H1 (cell line): ENCODE measurements around the gene BCL6B. TPM values are rescaled to one million over a fixed set of nuclear protein-coding genes. Genes with fewer than 3 reads are reported as not detected.

ENCODE experiments used
- CTCF ChIA-PET: fragments of 300-600 bp; sonication (Branson Sonifier 250); formaldehyde crosslinking; loops from one replicate; lab custom pipeline; 2021; ENCODE audit not compliant: partially characterized antibody; lab: Charles Lee
- POLR2A ChIA-PET: fragments of 300-600 bp; sonication (Branson Sonifier 250); formaldehyde crosslinking; loops from one replicate; lab custom pipeline; 2021; ENCODE audit warnings: inconsistent platforms; ENCODE audit not compliant: partially characterized antibody; lab: Charles Lee
- DNase-seq, 2 experiments: peaks; one replicate each; pipeline versions ENCODE4 v3.0.0 to v3.0.0-alpha.2; 2010 to 2022; ENCODE audit warnings: low spot score in 2 of 2, low read depth in 1 of 2, mixed read lengths in 1 of 2
- FAIRE-seq: peaks from 2 replicates; lab custom pipeline; 2011; peaks lifted over from hg19 to GRCh38; lab: Jason Lieb, UNC
- H2AFZ ChIP-seq: 2 replicates; pipeline ENCODE4 v1.8.1; 2012; ENCODE audit warnings: low read length, inconsistent platforms
- H2AK5ac ChIP-seq: 2 replicates; pipeline ENCODE4 v1.6.1; 2013; ENCODE audit warnings: low read depth, low read length
- H2BK120ac ChIP-seq: replicated peaks from 2 replicates; pipeline ENCODE3; 2013; ENCODE audit warnings: low read depth, low read length, inconsistent platforms
- H2BK12ac ChIP-seq: 2 replicates; pipeline ENCODE4 v1.6.1; 2013; ENCODE audit warnings: low read depth, low read length
- H2BK15ac ChIP-seq: 2 replicates; pipeline ENCODE4 v1.6.1; 2013; ENCODE audit warnings: low read length
- H2BK20ac ChIP-seq: 2 replicates; pipeline ENCODE4 v1.6.1; 2013; ENCODE audit warnings: low read length
- H2BK5ac ChIP-seq: 2 replicates; pipeline ENCODE4 v1.6.1; 2013; ENCODE audit warnings: low read depth, low read length
- H3K14ac ChIP-seq: 2 replicates; pipeline ENCODE4 v1.6.1; 2013; ENCODE audit warnings: inconsistent platforms; ENCODE audit not compliant: insufficient read length
- H3K18ac ChIP-seq: 2 replicates; pipeline ENCODE4 v1.6.1; 2013; ENCODE audit warnings: low read length; ENCODE audit errors: extremely low read depth
- H3K23ac ChIP-seq: 2 replicates; pipeline ENCODE4 v1.6.1; 2013; ENCODE audit warnings: inconsistent platforms; ENCODE audit not compliant: insufficient read length
- H3K23me2 ChIP-seq: 2 replicates; pipeline ENCODE4 v1.6.1; 2013; ENCODE audit warnings: low read depth, low read length
- H3K27ac ChIP-seq: 2 replicates; pipeline ENCODE4 v1.6.1; 2011; ENCODE audit warnings: low read depth, low read length, inconsistent platforms
- H3K27me3 ChIP-seq, 4 experiments: replicated peaks in 1 of 4; 1 replicate in 1 of 4; 2 replicates in 3 of 4; pipeline versions ENCODE4 v1.6.1 to v1.8.1; 2011 to 2013; ENCODE audit warnings: low read length in 3 of 4, mild to moderate bottlenecking in 3 of 4, inconsistent platforms in 2 of 4, mixed read lengths in 2 of 4, moderate library complexity in 1 of 4; ENCODE audit not compliant: control insufficient read depth in 3 of 4, insufficient read depth in 3 of 4; ENCODE audit errors: extremely low read depth in 1 of 4
- H3K36me3 ChIP-seq, 4 experiments: 2 replicates each; pipeline versions ENCODE4 v1.6.1 to v1.8.1; 2011 to 2013; ENCODE audit warnings: mild to moderate bottlenecking in 4 of 4, low read length in 3 of 4, moderate library complexity in 2 of 4, control low read depth in 1 of 4, inconsistent platforms in 1 of 4; ENCODE audit not compliant: insufficient read depth in 4 of 4, control insufficient read depth in 2 of 4
- H3K4ac ChIP-seq: replicated peaks from 2 replicates; pipeline ENCODE3; 2013; ENCODE audit warnings: low read length, low read depth, mixed read lengths, inconsistent platforms; ENCODE audit not compliant: insufficient read length
- H3K4me1 ChIP-seq, 4 experiments: replicated peaks in 1 of 4; 1 replicate in 1 of 4; 2 replicates in 3 of 4; pipeline versions ENCODE4 v1.6.1 to v1.8.1; 2011 to 2013; ENCODE audit warnings: low read length in 3 of 4, inconsistent platforms in 2 of 4, mixed read lengths in 1 of 4; ENCODE audit not compliant: insufficient read depth in 4 of 4, control insufficient read depth in 3 of 4
- H3K4me2 ChIP-seq, 2 experiments: 2 replicates each; pipeline versions ENCODE4 v1.6.1 to v1.8.1; 2011 to 2013; ENCODE audit warnings: low read depth in 2 of 2, low read length in 2 of 2, control low read depth in 1 of 2, inconsistent platforms in 1 of 2, mild to moderate bottlenecking in 1 of 2; ENCODE audit not compliant: insufficient read depth in 1 of 2
- H3K4me3 ChIP-seq, 4 experiments: fragments of 200-600, 300-600 bp in 1 of 4; sonication (generic), shearing (Covaris generic), sonication (Bioruptor Twin) in 1 of 4; 2 replicates each; pipeline versions ENCODE4 v1.5.1 to v1.8.1; 2011 to 2016; ENCODE audit warnings: low read length in 4 of 4, low read depth in 3 of 4, control low read depth in 2 of 4, inconsistent platforms in 2 of 4, mild to moderate bottlenecking in 2 of 4, mixed read lengths in 1 of 4, moderate library complexity in 1 of 4; ENCODE audit not compliant: insufficient read depth in 2 of 4; ENCODE audit errors: extremely low read depth in 1 of 4
- H3K56ac ChIP-seq: replicated peaks from 2 replicates; pipeline ENCODE3; 2013; ENCODE audit warnings: low read depth, mild to moderate bottlenecking, mixed read lengths, low read length, inconsistent platforms; ENCODE audit not compliant: insufficient read length
- H3K79me1 ChIP-seq: 2 replicates; pipeline ENCODE4 v1.6.1; 2013; ENCODE audit warnings: low read depth, low read length, control low read depth
- H3K79me2 ChIP-seq, 2 experiments: 2 replicates each; pipeline versions ENCODE4 v1.6.1 to v1.8.1; 2012 to 2013; ENCODE audit warnings: low read length in 2 of 2, mild to moderate bottlenecking in 2 of 2, inconsistent platforms in 1 of 2; ENCODE audit not compliant: insufficient read depth in 2 of 2, control insufficient read depth in 1 of 2
- H3K9ac ChIP-seq, 4 experiments: replicated peaks in 1 of 4; 1 replicate in 1 of 4; 2 replicates in 3 of 4; pipeline versions ENCODE4 v1.6.1 to v1.8.1; 2011 to 2013; ENCODE audit warnings: low read depth in 3 of 4, low read length in 3 of 4, control low read depth in 2 of 4, mild to moderate bottlenecking in 2 of 4, moderate library complexity in 2 of 4, inconsistent platforms in 1 of 4; ENCODE audit errors: extremely low read depth in 1 of 4
- H3K9me3 ChIP-seq, 2 experiments: 2 replicates each; pipeline versions ENCODE4 v1.6.1 to v1.8.1; 2012 to 2013; ENCODE audit warnings: mild to moderate bottlenecking in 2 of 2, moderate library complexity in 2 of 2, control low read depth in 1 of 2, inconsistent platforms in 1 of 2, low read depth in 1 of 2, low read length in 1 of 2, mixed read lengths in 1 of 2; ENCODE audit not compliant: insufficient read depth in 2 of 2
- H4K20me1 ChIP-seq, 2 experiments: replicated peaks in 1 of 2; 2 replicates each; pipeline versions ENCODE3 to v1.8.1; 2011 to 2013; ENCODE audit warnings: inconsistent platforms in 2 of 2, low read length in 2 of 2, mild to moderate bottlenecking in 1 of 2; ENCODE audit not compliant: insufficient read depth in 2 of 2, control insufficient read depth in 1 of 2
- H4K5ac ChIP-seq: 2 replicates; pipeline ENCODE4 v1.6.1; 2013; ENCODE audit warnings: low read length, low read depth, mixed read lengths, inconsistent platforms; ENCODE audit not compliant: insufficient read length
- H4K8ac ChIP-seq: 2 replicates; pipeline ENCODE4 v1.8.0; 2013; ENCODE audit warnings: mild to moderate bottlenecking, moderate library complexity, low read length, inconsistent platforms; ENCODE audit not compliant: insufficient read depth; ENCODE audit errors: extremely low read depth
- H4K91ac ChIP-seq: replicated peaks from 2 replicates; pipeline ENCODE3; 2013; ENCODE audit warnings: low read length, mixed read lengths, inconsistent platforms; ENCODE audit not compliant: insufficient read length
- JUN ChIP-seq: IDR thresholded peaks from 2 replicates; pipeline ENCODE4 v1.6.1; 2011; ENCODE audit warnings: low read depth, mild to moderate bottlenecking, improper control_type of control experiment, low read length
- SIRT6 ChIP-seq: IDR thresholded peaks from one replicate; pipeline ENCODE4 v1.7.1; 2012; ENCODE audit warnings: low read length, inconsistent platforms
- SP4 ChIP-seq: IDR thresholded peaks from 2 replicates; pipeline ENCODE4 v1.6.1; 2012; ENCODE audit warnings: low read length, inconsistent platforms
- TAF7 ChIP-seq: optimal IDR thresholded peaks from 2 replicates; pipeline ENCODE3; 2011; ENCODE audit warnings: low read depth, mild to moderate bottlenecking, inconsistent platforms, low read length, moderate library complexity, borderline replicate concordance
- WGBS, 2 experiments: shearing (Covaris generic) in 1 of 2; methylation state at CpG; one replicate each; pipeline versions ENCODE4 v1.1.6 to v1.1.7; 2013 to 2015; ENCODE audit warnings: low lambda C conversion rate in 2 of 2, mixed read lengths in 2 of 2, inconsistent platforms in 1 of 2, low coverage in 1 of 2, missing lambda C conversion rate in 1 of 2; ENCODE audit not compliant: insufficient replicate concordance in 2 of 2, insufficient coverage in 1 of 2, insufficient read length in 1 of 2; ENCODE audit errors: extremely low coverage in 1 of 2, missing lambda C conversion rate in 1 of 2; 5-methylcytosine and 5-hydroxymethylcytosine counted together
- polyA plus RNA-seq, 7 experiments: library from polyadenylated mRNA; depleted of rRNA in 3 of 7; stranded (reverse) in 5 of 7; unstranded in 2 of 7; fragments of >200 nt in 5 of 7; fragments of 200-250 nt in 2 of 7; gene quantifications; 1 replicate in 5 of 7; 2 replicates in 1 of 7; 4 replicates in 1 of 7; pipeline versions ENCODE4 v1.2.1 to v1.2.3, GENCODE V29; 2011 to 2013; ENCODE audit warnings: missing spikeins in 2 of 7, mixed read lengths in 2 of 7
- total RNA-seq: library from RNA; stranded (reverse); fragmentation: NEBNext Ultra II Directional; extraction: Animal tissue kit (Norgen Biotek cat#: 25700); gene quantifications from 2 replicates; pipeline ENCODE4 v1.2.1, GENCODE V29; 2021
- TF ChIP-seq, protein P1 (sequence below): IDR thresholded peaks from 2 replicates; pipeline ENCODE4 v1.6.1; 2012; ENCODE audit warnings: low read length, inconsistent platforms

BCL6B gene
- total and polyA plus RNA-seq, 2 of the 8 experiments (the other 6 are each of a cell fraction or from before 2014, with no cell fraction given), result 6.6 to 8.7 TPM

DNA sequence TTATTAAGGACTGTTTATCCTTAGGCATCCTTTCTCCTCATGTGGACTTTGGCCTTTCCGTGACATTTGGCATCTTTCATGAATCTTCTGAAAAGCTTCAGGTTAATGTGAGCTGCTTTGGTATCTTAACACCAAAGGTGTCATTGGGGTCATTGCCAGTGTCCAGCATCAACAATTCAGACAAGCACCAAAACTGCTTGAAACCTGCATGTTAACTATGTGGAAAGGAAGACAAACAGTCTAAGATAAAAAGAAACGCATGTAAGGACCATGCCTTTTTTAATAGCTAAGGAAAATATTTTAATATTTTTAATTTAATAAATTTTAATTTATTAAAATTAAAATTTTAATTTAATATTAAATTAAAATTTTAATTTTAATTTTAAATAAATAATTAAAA, 19.1 kb upstream of the BCL6B start:
- Histone ChIP-seq H2BK5ac (no peak overlapping the region), H4K20me1 (peaks cover 7 to 14% of the 10 kb centered on the region in 2 experiments), H3K4me2 (no peak overlapping the region), H3K27ac (no peak overlapping the region), H3K4ac (no peak overlapping the region), H3K27me3 (no peaks in the 10 kb centered on the region), H3K4me1 (no peaks in the 10 kb centered on the region), H4K91ac (no peak overlapping the region), H2BK12ac (no peak overlapping the region), H2BK15ac (no peak overlapping the region), H3K4me3 (no peak overlapping the region), H2BK20ac (no peak overlapping the region), H2BK120ac (no peak overlapping the region), H3K79me2 (no peaks in the 10 kb centered on the region; a peak in 1 of 4 replicates), H2AFZ (no peak overlapping the region), H3K9ac (no peak overlapping the region), H3K56ac (no peak overlapping the region), H4K8ac (no peak overlapping the region), H2AK5ac (no peak overlapping the region), H3K23me2 (no peaks in the 10 kb centered on the region), H3K9me3 (no peaks in the 10 kb centered on the region), H4K5ac (no peak overlapping the region), H3K36me3 (peaks cover 0 to 4% (median 3%) of the 10 kb centered on the region in 4 experiments; a peak in 3 of 8 replicates), H3K18ac (no peak overlapping the region), H3K79me1 (no peaks in the 10 kb centered on the region), H3K14ac (no peak overlapping the region), H3K23ac (no peak overlapping the region)
- ChIA-PET POLR2A (interaction anchor here (1.0 to 1.5 kb wide), 3 partner anchors 8 to 160 kb away, joined by 3 read pairs; partner anchors contain the start of gene RNASEK), CTCF (interaction anchor here (0.8 to 11.1 kb wide), 32 partner anchors 8 to 337 kb away, joined by 3 to 152 read pairs (median 5); partner anchors contain the start of gene ALOX12)
- WGBS, 2 experiments, result 95% methylated on average over 2 of the region's 2 CpGs; no CpG with 5 or more reads in 1 of the 2 experiments
- TF ChIP-seq JUN, result no peak
- no peak for TF ChIP-seq SP4
- TF ChIP-seq, protein P1, sequence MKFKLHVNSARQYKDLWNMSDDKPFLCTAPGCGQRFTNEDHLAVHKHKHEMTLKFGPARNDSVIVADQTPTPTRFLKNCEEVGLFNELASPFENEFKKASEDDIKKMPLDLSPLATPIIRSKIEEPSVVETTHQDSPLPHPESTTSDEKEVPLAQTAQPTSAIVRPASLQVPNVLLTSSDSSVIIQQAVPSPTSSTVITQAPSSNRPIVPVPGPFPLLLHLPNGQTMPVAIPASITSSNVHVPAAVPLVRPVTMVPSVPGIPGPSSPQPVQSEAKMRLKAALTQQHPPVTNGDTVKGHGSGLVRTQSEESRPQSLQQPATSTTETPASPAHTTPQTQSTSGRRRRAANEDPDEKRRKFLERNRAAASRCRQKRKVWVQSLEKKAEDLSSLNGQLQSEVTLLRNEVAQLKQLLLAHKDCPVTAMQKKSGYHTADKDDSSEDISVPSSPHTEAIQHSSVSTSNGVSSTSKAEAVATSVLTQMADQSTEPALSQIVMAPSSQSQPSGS, result no peak
- no peak for TF ChIP-seq SIRT6
- TF ChIP-seq TAF7, result no peak
- FAIRE-seq (no peak), DNase-seq (no peak)
